ENCODE results near the gene MYL7. TPM values are rescaled to one million over a fixed set of nuclear protein-coding genes. Genes with fewer than 3 reads are reported as not detected.

Gene MYL7
- total RNA-seq, 8 experiments from 2014 or later: 0.46 to 1.0 (median 0.95) TPM; not detected in 5

DNA sequence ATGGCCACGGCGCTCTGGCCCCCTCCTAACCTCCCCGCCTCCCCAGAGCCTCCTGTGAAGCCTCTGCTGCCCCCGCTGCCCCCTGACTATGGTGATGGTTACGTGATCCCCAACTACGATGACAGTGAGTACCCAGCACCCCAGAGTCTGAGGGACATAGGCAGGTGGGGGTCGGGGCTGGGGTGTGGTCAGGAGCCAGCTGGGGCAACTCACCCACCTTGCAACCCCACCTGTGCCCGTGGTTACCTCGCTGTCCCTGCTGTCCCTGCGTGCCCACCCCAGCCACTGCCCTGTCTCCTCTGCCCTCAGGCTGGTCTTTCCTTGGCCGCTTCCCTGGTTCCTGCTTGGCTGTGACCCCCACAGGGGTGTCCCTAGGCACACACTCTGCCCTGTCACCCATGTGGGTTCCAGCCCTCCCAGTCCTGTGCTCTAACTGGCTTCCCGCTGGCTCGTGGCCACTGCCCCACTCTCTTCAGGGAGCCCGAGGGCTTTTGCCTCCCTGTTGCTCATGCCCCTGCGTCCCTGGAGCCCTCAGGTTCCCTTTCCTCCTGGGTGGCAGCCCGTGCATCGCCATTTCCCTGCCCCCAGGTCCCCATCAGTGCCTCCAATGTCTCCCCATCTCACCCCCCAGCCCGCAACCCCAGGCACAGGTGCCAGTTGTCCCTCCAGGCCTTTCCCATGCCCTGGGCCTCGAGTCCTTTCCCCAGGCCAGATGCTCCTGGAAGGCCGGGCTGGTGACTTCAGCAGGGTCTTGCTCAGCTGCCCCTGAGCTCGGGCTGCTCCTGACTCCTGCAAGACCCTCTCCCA, 33.0 kb downstream of the MYL7 start:
- 60 to 100% methylated on average over 1 to 2 of the region's 21 CpGs; no CpG with 5 or more reads in 8 of the 10 experiments for WGBS, 10 experiments
- in situ Hi-C loops (cut with MboI; ENCODE audit: low pct_unique_long_range_greater_than_20kb in 2 of 9, low sequenced_read_pairs in 9 of 9, unreplicated experiment in 9 of 9): no loop called here
- no peak overlapping the region for H3K27ac ChIP-seq

DNA sequence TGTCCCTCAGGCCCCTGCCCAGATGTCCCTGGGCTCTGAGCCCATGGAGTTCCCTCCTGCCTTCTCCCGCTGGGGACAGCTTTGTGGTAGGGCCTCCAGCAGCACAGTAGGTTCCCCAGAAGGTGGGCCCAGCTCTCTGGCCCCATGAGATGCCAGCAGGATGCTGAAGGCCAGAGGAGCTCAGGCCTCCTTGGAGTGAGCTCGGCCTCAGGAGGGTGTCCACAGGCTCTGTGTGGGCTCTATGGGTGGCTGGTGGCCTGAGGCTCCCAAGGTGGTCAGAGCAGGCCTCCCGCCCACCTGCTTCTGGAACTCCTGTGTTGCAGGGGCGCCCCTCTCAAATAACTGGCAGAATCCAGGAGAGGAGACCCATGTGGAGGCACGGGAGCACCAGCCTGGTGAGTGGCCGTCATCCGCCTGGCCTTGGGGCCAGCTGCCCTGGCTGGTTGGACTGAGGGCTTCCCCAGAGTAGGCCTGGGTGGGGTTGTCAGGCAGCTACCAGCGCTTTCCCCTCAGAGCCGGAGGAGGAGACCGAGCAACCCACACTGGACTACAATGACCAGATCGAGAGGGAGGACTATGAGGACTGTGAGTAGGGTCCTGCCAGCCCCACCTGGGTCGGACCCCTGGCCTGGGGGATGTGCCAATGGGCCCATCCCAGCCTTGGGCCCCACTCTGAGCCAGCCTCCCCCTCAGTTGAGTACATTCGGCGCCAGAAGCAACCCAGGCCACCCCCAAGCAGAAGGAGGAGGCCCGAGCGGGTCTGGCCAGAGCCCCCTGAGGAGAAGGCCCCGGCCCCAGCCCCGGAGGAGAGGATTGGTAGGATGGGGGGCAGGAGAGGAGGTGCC, 33.8 kb downstream of the MYL7 start:
- WGBS, 10 experiments: 80 to 100% (median 83%) methylated on average over 1 of the region's 18 CpGs; no CpG with 5 or more reads in 7 of the 10 experiments
- no peak for ATAC-seq (replicated peaks in 6 of 8)
- Histone ChIP-seq H3K4me3 (no peak overlapping the region), H3K4me1 (replicated peaks in 1 of 2) (peaks cover 13 to 19% of the 10 kb centered on the region in 2 donors), H3K27ac (no peak overlapping the region)
- in situ Hi-C loops (cut with MboI; ENCODE audit: low pct_unique_long_range_greater_than_20kb in 2 of 9, low sequenced_read_pairs in 9 of 9, unreplicated experiment in 9 of 9): no loop called here

More for the DNA sequence above, 33.0 kb downstream of the MYL7 start:
- Histone ChIP-seq H3K4me1 (replicated peaks in 1 of 2) (peaks cover 13 to 19% of the 10 kb centered on the region in 2 donors), H3K4me3 (no peak overlapping the region)
- ATAC-seq (replicated peaks in 6 of 8): no peak

DNA sequence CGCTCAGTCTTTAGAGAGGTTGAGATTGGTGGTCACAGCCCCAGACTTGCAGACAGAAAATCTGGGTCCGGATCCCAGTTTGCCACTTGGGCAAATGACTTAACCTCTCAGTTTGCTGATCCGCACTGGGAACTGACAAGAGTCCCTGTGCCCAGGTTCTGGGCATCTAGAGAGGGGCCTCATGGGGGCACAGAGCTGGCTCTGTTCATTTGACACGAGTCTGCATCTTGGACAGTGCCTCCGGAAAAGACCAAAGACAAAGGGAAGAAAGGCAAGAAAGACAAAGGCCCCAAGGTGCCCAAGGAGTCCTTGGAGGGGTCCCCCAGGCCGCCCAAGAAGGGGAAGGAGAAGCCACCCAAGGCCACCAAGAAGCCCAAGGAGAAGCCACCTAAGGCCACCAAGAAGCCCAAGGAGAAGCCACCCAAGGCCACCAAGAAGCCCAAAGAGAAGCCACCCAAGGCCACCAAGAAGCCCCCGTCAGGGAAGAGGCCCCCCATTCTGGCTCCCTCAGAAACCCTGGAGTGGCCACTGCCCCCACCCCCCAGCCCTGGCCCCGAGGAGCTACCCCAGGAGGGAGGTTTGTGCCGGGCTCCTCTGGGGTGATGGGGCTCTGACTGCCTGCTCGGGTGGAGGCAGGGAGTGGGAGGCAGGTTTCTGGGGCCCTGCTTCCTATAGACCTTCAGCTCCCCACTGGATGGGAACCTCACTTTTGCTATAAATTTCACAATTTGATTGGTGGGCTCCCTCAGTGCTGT, 34.6 kb downstream of the MYL7 start:
- no peak for ATAC-seq (replicated peaks in 6 of 8)
- in situ Hi-C loops (cut with MboI; ENCODE audit: low pct_unique_long_range_greater_than_20kb in 2 of 9, low sequenced_read_pairs in 9 of 9, unreplicated experiment in 9 of 9): no loop called here
- H3K4me1 ChIP-seq (replicated peaks in 1 of 2): peaks cover 13 to 19% of the 10 kb centered on the region in 2 donors
- H3K4me3 ChIP-seq: no peak overlapping the region
- WGBS, 10 experiments: 20 to 100% (median 100%) methylated on average over 1 to 6 of the region's 10 CpGs; no CpG with 5 or more reads in 3 of the 10 experiments
- H3K27ac ChIP-seq: no peak overlapping the region

DNA sequence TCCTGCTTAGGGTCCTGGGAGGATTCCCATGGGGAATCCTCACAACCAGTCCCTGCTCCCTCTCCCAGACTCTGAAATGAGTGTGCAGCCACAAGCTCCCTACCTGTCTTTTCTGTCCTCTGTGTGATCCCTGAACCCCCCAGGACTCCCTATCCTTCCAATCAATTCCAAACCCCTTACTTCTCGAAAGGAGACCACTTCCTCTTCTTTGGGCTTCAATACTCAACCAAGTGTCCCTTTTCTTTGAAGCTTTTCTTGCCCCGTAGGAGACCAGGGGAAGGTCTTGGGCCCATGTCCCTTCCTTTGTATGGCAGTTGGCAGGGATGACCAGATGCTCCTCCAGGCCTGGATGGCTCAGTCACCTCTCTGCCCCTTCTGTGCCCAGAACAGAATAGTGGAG, 35.3 kb downstream of the MYL7 start:
- ATAC-seq (replicated peaks in 6 of 8): no peak
- 13 to 100% (median 80%) methylated on average over 1 of the region's 2 CpGs; no CpG with 5 or more reads in 5 of the 10 experiments for WGBS, 10 experiments
- peaks cover 13 to 20% of the 10 kb centered on the region in 2 donors for H3K4me1 ChIP-seq (replicated peaks in 1 of 2)
- peak overlapping the region in 2 of 5 donors; percentile 39 to 45 for H3K4me3 ChIP-seq
- in situ Hi-C loops (cut with MboI; ENCODE audit: low pct_unique_long_range_greater_than_20kb in 2 of 9, low sequenced_read_pairs in 9 of 9, unreplicated experiment in 9 of 9): no loop called here
- peak overlapping the region in 1 of 2 donors; percentile 5 for H3K27ac ChIP-seq

DNA sequence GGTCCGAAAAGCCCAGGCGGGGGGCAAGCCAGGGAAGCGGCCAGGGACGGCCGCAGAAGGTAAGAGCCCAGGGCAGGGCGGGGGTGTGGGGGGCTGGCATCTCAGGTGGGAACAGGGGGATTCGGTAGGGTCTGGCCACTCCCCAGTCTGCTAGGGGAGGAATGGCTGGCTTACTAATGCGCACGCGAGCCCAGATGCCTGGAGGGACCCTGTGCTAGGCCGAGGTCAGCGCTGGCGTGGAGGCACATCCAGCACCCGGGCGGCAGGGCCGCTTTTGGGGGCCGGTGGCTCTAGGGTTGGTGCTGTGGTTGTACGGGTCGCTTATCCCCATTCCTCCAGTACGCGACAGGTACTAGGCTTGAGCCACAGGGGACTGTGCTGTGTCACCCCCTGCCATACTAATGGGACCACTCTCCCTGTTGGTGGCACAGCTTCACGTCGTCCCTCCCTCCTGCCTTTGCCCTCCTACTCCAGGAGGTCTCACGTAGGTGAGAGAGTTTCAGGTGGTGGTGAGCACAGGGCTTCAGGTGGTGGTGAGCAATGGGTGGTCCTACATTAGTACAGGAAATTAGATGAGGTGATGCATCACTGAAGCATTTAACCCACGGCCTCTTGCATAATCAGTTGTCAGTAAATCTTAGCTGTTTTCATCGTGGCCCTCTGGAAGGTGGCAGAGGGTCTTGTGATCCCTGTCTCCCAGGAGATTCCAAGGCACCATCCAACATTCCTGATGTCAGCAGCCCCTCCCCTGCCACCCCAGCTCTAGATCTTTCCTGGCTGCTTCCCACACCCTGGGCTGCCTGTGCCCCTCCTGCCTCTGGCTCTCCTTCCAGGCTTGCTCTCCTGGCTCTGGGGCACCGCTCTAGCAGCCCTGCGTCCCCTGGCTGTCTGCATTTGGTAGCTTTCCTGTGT, 36.0 kb downstream of the MYL7 start:
- WGBS, 10 experiments: 0 to 70% (median 21%) methylated on average over 2 to 8 of the region's 28 CpGs; no CpG with 5 or more reads in 3 of the 10 experiments
- H3K4me1 ChIP-seq (replicated peaks in 1 of 2): peaks cover 18 to 23% of the 10 kb centered on the region in 2 donors
- H3K4me3 ChIP-seq: peak overlapping the region; percentile 15 to 45 (median 31)
- in situ Hi-C loops (cut with MboI; ENCODE audit: low pct_unique_long_range_greater_than_20kb in 2 of 9, low sequenced_read_pairs in 9 of 9, unreplicated experiment in 9 of 9): no loop called here
- H3K27ac ChIP-seq: peak overlapping the region in 1 of 2 donors; percentile 68
- ATAC-seq (replicated peaks in 6 of 8): peak; percentile 38 to 85 (median 69)

DNA sequence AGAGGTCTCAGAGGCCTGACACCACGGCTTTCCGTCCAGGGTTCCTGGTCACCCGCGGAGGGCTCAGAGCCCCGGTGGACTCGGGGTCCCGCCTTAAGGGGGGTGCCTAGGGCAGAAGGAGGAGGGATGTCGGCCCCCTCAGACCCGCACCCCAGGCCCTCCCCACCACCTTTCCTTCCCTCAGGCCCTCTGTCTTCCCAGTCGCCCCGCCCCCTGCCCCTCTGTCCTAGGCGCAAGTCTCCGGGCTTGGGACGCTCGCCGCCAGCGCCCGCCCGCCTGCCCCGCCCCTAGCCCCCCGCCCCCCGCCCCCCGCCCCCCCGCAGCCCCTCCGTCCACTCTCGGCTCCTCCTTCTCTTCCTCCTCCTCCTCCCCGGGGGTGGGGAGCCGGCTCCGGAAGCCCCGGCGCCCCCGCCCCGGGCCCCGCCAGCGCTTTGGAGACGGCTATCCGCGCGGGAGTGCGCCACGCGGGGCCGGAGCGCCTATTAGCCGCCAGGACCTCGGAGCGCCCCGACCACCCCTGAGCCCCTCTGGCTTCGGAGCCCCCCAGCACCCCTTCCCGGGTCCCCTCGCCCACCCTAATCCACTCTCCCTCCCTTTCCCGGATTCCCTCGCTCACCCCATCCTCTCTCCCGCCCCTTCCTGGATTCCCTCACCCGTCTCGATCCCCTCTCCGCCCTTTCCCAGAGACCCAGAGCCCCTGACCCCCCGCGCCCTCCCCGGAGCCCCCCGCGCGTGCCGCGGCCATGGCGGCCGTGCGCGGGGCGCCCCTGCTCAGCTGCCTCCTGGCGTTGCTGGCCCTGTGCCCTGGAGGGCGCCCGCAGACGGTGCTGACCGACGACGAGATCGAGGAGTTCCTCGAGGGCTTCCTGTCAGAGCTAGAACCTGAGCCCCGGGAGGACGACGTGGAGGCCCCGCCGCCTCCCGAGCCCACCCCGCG, 36.9 kb downstream of the MYL7 start, which contains the start of gene AEBP1:
Gene AEBP1, plus strand, starts transcription at position 423 of the 937 bp plus-strand sequence. Its CDS starts 321 bp downstream, at position 744.
- H3K27ac ChIP-seq: peak within 1 kb of the TSS in 1 of 2 donors; percentile 68
- WGBS, 10 experiments: 0% methylated on average over 1 of the region's 87 CpGs; no CpG with 5 or more reads in 9 of the 10 experiments
- peak; percentile 32 to 68 (median 52) for ATAC-seq (replicated peaks in 6 of 8)
- peak within 1 kb of the TSS; percentile 15 to 45 (median 31) for H3K4me3 ChIP-seq
- peaks cover 18 to 23% of the 10 kb centered on the region in 2 donors for H3K4me1 ChIP-seq (replicated peaks in 1 of 2)
- in situ Hi-C loops (cut with MboI; ENCODE audit: low pct_unique_long_range_greater_than_20kb in 2 of 9, low sequenced_read_pairs in 9 of 9, unreplicated experiment in 9 of 9): no loop called here

DNA sequence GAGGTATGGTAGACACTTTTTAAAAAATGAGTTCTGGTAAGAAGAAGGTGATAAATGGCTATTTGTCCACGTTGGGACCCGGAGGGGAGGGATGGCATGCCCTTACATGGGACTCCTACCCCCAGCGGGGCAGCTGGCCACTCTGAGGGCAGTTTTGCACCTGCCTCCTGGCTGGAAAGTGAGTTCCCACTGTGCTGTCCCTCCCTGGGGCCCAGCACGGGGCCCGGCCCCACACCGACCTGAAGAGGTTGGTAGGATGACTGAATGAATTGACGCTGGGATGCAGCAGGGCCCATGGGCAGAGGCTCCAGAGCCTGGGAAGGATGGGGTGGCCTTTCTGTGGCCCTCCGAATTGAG, 37.6 kb downstream of the MYL7 start:
- 40 to 42% methylated on average over 1 to 2 of the region's 8 CpGs; no CpG with 5 or more reads in 8 of the 10 experiments for WGBS, 10 experiments

DNA sequence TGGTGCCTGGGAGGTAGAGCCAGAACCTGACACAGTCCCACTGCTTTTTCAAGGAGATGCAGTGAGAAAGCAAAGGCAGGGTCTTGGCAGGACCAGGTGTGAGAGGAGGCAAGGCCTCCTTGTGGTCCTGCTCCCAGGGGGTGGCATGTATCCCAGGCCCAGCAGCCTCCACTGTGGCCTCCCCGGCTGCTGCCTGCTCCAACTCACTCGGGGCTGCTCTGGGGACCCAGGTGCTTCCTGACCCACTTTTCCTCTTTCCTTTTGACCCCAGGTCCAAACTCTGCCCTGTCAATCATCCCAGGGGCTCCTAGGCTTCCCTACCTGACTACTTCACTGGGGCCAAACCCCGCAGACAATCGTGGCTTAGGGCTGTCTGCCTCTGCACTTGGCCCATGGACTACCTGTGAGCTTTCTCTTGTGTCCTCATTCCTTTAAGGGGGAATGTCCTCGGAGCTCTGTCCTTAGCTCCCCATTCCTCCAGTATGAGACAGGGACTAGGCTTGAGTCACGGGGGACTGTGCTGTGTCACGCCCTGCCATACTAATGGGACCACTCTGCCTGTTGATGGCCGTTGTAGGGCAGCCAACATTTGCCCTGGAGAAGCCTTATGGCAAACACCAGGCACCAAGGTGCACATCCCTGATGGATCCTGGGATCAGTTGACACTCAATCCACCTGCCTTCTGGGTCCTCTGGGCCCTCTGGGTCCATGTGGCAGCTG, 38.1 kb downstream of the MYL7 start:
- 72 to 100% (median 86%) methylated on average over 1 to 5 of the region's 8 CpGs; no CpG with 5 or more reads in 5 of the 10 experiments for WGBS, 10 experiments
- Histone ChIP-seq H3K4me3 (no peak overlapping the region), H3K4me1 (replicated peaks in 1 of 2) (peaks cover 18 to 23% of the 10 kb centered on the region in 2 donors), H3K27ac (no peak overlapping the region)
- in situ Hi-C loops (cut with MboI; ENCODE audit: low pct_unique_long_range_greater_than_20kb in 2 of 9, low sequenced_read_pairs in 9 of 9, unreplicated experiment in 9 of 9): no loop called here
- no peak for ATAC-seq (replicated peaks in 6 of 8)

More for the DNA sequence above, 37.6 kb downstream of the MYL7 start:
- H3K27ac ChIP-seq: no peak overlapping the region
- in situ Hi-C loops (cut with MboI; ENCODE audit: low pct_unique_long_range_greater_than_20kb in 2 of 9, low sequenced_read_pairs in 9 of 9, unreplicated experiment in 9 of 9): no loop called here
- ATAC-seq (replicated peaks in 6 of 8): peak in 3 of 8 experiments; percentile 2 to 11 (median 6)
- peaks cover 18 to 23% of the 10 kb centered on the region in 2 donors for H3K4me1 ChIP-seq (replicated peaks in 1 of 2)
- H3K4me3 ChIP-seq: peak overlapping the region in 2 of 5 donors; percentile 39 to 45

DNA sequence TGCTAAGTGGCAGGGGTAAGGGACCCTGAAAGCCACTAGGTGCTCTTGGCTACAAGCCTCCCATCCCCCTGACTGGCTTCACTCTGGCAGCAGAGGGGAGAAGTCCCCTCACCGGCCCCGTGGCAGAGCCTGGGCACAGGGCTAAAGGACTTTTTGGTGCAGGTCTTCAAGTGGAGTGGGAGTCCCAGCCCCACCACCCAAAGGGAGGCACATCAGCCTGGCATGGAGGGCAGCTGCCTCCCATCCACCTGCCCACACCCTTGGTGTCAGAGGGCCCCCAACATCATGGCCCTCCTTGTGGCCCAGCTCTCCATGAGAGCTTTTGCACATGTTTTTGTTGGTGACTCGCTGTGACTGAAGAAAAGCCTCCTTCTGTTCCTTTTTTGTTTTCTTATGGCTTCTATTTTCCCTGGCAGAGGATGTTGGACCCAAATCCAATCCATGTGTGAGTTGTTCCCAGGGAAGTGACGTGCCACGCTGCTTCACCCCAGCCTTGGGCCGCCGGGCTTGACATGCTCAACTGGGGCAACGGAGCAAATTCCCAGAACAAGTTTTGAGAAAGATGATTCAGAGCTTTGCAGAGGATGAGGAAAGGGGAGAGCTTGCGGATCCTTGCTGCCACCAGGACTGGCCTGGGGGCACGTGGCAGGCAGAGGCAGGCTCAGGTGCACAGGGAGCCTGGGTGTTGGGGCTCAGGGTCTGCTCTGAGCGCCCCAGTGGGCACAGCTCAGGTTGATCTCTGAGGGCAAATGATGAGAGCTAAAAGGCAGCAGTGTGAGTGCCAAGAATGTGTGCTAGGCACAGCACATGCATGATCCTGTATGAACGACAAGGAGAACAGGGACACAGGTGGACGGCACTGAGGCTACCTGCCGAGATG, 38.9 kb downstream of the MYL7 start:
- in situ Hi-C loops (cut with MboI; ENCODE audit: low pct_unique_long_range_greater_than_20kb in 2 of 9, low sequenced_read_pairs in 9 of 9, unreplicated experiment in 9 of 9): no loop called here
- ATAC-seq (replicated peaks in 6 of 8): no peak
- Histone ChIP-seq H3K27ac (no peak overlapping the region), H3K4me3 (no peak overlapping the region), H3K4me1 (replicated peaks in 1 of 2) (peaks cover 18 to 23% of the 10 kb centered on the region in 2 donors)
- 14 to 90% (median 80%) methylated on average over 1 to 5 of the region's 14 CpGs; no CpG with 5 or more reads in 3 of the 10 experiments for WGBS, 10 experiments

Data from motor neuron (in vitro differentiated cells).